Nephron progenitor cell (in vitro differentiated cells): Measurements from ENCODE around the gene SGPL1.

Experiments
- DNase-seq: peaks from one replicate; pipeline ENCODE4 v3.0.0; 2021
- H3K27ac Mint-ChIP-seq: 2 replicates; pipeline ENCODE4 v1.8.0; 2021; ENCODE audit warnings: mild to moderate bottlenecking, moderate library complexity, mixed read lengths
- H3K27me3 Mint-ChIP-seq: 2 replicates; pipeline ENCODE4 v1.8.0; 2021; ENCODE audit warnings: mild to moderate bottlenecking, low read depth, mixed read lengths; ENCODE audit not compliant: poor library complexity
- H3K36me3 Mint-ChIP-seq: 2 replicates; pipeline ENCODE4 v1.8.0; 2021; ENCODE audit warnings: low read depth, mixed read lengths
- H3K4me1 Mint-ChIP-seq: 2 replicates; pipeline ENCODE4 v1.8.0; 2021; ENCODE audit warnings: mixed read lengths
- H3K4me3 Mint-ChIP-seq: 2 replicates; pipeline ENCODE4 v1.8.0; 2021; ENCODE audit warnings: mild to moderate bottlenecking, moderate library complexity, mixed read lengths
- H3K9me3 Mint-ChIP-seq: 2 replicates; pipeline ENCODE4 v1.8.0; 2021; ENCODE audit warnings: mild to moderate bottlenecking, moderate library complexity, mixed read lengths
- TF ChIP-seq, protein P1 (sequence below): fragments of 200-600 bp; sonication (generic); IDR thresholded peaks from 2 replicates; pipeline ENCODE4 v1.5.0; 2021; ENCODE audit warnings: antibody characterized with exemption

The SGPL1 gene

DNA sequence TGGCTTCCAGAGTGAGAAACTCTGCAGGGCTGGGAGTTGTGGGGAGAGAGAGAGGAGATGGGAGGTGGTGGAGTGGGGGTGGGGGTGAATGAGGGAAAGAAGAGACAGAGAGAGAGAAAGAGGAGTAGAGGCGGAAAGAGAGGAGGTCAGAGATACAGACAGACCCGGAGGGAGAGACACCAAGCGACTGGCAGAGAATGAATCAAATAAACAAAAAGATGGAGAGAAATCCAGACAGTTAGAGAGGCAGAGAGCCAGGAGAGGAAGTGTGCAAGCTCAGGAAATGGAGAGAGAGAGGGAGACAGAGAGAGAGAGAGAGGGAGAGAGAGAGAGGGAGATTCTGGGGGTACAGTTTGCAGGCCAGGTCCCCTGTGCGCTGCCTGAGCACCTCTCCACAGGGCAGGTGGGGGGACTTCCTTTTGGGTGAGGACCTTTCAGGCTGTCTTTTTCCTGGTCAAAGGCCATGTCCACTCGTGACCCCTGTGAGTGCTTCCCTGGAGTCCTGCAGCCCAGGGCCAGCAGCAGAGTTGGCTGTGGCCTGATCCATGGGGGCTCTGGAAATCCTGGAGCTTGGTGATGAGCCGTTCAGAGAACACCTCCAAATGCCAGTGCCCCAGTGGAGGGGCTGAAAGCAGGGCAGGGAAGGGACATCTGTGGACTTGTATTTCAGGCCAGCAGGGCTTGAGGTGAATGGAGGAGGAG, 97.6 kb downstream of the SGPL1 start:
- peaks cover 20% of the 10 kb centered on the region for H3K27me3 Mint-ChIP-seq
- H3K36me3 Mint-ChIP-seq = no peaks in the 10 kb centered on the region
- peak overlapping the region; percentile 17 for H3K27ac Mint-ChIP-seq
- TF ChIP-seq, protein P1, sequence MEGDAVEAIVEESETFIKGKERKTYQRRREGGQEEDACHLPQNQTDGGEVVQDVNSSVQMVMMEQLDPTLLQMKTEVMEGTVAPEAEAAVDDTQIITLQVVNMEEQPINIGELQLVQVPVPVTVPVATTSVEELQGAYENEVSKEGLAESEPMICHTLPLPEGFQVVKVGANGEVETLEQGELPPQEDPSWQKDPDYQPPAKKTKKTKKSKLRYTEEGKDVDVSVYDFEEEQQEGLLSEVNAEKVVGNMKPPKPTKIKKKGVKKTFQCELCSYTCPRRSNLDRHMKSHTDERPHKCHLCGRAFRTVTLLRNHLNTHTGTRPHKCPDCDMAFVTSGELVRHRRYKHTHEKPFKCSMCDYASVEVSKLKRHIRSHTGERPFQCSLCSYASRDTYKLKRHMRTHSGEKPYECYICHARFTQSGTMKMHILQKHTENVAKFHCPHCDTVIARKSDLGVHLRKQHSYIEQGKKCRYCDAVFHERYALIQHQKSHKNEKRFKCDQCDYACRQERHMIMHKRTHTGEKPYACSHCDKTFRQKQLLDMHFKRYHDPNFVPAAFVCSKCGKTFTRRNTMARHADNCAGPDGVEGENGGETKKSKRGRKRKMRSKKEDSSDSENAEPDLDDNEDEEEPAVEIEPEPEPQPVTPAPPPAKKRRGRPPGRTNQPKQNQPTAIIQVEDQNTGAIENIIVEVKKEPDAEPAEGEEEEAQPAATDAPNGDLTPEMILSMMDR = no peak
- H3K4me3 Mint-ChIP-seq = no peak overlapping the region
- no peaks in the 10 kb centered on the region for H3K9me3 Mint-ChIP-seq
- DNase-seq = no peak
- H3K4me1 Mint-ChIP-seq = peaks cover 48% of the 10 kb centered on the region

DNA sequence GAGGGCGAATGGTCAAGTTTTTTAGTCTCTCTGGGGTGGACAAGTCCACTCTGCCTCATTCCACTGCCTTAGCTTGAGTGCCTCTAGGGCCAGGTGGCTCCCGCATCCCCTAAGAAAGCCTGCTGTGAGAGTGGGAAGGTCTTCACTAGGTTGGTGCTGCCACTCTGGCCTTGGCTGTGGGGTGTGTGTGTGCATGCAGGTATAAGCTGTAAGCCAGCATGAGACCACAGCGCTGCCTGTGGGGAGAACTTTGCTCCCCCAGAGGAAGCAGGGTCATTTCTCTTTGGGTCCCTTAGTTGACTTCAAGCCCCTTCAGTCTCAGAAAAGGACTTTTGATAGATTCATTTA, 98.1 kb downstream of the SGPL1 start:
- H3K9me3 Mint-ChIP-seq = no peaks in the 10 kb centered on the region
- TF ChIP-seq, protein P1 = no peak

DNA sequence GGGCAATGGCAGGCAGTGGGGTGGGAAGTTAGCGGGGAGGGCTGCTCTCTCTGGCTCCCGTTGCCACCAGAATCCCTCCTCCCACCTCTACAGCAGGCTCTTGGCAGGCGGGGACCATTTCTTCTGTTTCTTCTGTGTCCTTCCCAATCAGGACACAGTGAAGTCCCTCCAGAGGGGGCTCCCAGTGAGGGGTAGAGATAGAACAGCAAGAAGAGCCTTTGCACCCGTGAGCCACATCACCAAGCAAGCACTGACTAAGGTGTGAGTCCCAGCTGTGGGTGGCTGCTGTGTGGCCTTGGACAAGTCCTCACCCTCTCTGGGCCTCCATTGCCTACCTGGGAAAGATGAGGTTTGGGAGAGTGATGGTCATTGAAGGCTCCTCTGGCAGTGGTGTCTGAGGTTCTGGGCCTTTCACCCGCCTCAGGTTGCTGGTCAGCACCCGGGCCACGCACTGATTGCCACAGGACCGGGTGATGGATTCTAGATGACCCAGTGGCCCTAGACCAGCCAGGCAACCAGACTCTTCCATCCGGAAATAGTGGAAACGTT, 98.6 kb downstream of the SGPL1 start:
- H3K27me3 Mint-ChIP-seq = peaks cover 20% of the 10 kb centered on the region
- DNase-seq = no peak
- H3K27ac Mint-ChIP-seq = no peak overlapping the region
- H3K4me3 Mint-ChIP-seq = no peak overlapping the region
- TF ChIP-seq, protein P1 = no peak
- H3K4me1 Mint-ChIP-seq = peaks cover 41% of the 10 kb centered on the region
- H3K9me3 Mint-ChIP-seq = no peaks in the 10 kb centered on the region
- H3K36me3 Mint-ChIP-seq = no peaks in the 10 kb centered on the region

More for the DNA sequence above, 98.1 kb downstream of the SGPL1 start:
- Mint-ChIP-seq H3K4me3 (no peak overlapping the region), H3K4me1 (peaks cover 43% of the 10 kb centered on the region), H3K27ac (no peak overlapping the region), H3K36me3 (no peaks in the 10 kb centered on the region), H3K27me3 (peaks cover 20% of the 10 kb centered on the region)
- DNase-seq = no peak

DNA sequence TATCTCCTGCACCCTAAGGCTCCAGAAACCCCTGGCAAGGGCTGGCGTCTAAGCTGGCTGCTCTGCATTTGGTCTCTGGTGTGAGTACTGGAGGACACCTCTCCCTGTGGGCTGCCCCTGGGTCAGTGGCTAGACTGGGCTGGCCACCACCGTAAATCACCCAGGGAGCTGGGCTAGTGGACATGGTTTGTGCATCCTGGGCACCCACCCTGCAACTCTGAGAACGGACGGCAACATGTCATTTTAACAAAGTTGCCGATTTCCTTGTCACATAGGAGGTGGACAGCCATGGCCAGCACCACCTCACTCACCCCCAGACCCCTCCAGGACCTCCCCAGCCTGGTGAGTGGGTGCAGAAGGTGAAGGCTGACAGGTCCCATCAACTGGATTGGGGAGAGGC, 99.5 kb downstream of the SGPL1 start:
- DNase-seq = no peak
- Mint-ChIP-seq H3K27me3 (peaks cover 20% of the 10 kb centered on the region), H3K27ac (no peak overlapping the region), H3K9me3 (no peaks in the 10 kb centered on the region), H3K4me1 (peaks cover 44% of the 10 kb centered on the region), H3K36me3 (no peaks in the 10 kb centered on the region), H3K4me3 (no peak overlapping the region)
- TF ChIP-seq, protein P1 = no peak

DNA sequence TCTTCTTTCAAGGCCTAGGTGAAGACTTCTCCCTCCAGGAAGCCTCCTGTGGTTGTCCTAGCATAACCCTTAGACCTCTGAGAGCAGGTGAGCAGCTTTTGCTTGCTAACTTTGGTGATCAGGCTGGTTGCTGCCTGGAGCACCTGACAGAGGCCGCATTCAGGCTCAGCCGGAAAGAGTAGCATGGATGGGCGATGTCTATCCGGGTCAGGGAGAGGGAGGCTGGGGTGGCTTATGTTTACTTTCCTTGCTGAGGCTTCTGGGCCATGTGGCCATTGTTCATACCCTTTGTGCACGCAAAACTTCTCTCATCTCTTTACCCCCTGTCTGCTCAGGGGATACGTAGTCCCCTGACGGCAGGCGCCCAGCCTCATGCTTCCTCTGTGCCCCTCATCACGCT, 100.1 kb downstream of the SGPL1 start:
- H3K27me3 Mint-ChIP-seq = peaks cover 24% of the 10 kb centered on the region
- H3K36me3 Mint-ChIP-seq = no peaks in the 10 kb centered on the region
- TF ChIP-seq, protein P1 = no peak
- no peak overlapping the region for H3K4me3 Mint-ChIP-seq
- H3K9me3 Mint-ChIP-seq = no peaks in the 10 kb centered on the region
- no peak for DNase-seq
- H3K27ac Mint-ChIP-seq = no peak overlapping the region
- peaks cover 44% of the 10 kb centered on the region for H3K4me1 Mint-ChIP-seq

DNA sequence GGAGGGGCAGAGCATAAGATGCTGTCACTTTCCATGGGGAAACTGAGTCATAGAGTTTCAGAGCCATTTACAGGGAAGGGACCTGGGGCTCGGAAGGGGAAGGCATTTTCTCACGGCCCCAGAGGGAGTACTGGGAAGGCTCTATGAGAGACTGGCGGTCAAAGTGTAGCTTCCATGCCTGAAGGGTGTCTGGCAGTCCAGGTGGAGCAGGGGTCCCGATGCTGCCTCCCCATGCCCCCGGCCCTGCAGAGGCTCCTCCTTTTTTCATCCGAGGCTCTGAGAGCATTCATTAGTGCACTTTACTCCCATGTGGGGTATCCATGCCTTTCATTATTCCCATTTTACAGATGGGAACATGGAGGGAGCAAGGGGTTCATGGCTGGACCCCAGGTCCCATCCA, 100.5 kb downstream of the SGPL1 start:
- TF ChIP-seq, protein P1 = no peak
- peaks cover 26% of the 10 kb centered on the region for H3K27me3 Mint-ChIP-seq

More for the DNA sequence above, 100.5 kb downstream of the SGPL1 start:
- Mint-ChIP-seq H3K4me1 (peaks cover 44% of the 10 kb centered on the region), H3K36me3 (no peaks in the 10 kb centered on the region), H3K27ac (no peak overlapping the region), H3K9me3 (no peaks in the 10 kb centered on the region), H3K4me3 (no peak overlapping the region)
- DNase-seq = no peak
